NCI-H2227 (cell line): ENCODE results near the gene MED13L.
"Not testable (repeated sequence)": the region's sequence is repeated elsewhere in the genome, so short reads cannot be mapped to it uniquely, and the experiment has no call there.

ENCODE experiments used
- DNase-seq: peaks from one replicate; lab custom pipeline; 2025; ENCODE audit not compliant: unreplicated experiment; lab: John Stamatoyannopoulos, UW

MED13L gene

DNA sequence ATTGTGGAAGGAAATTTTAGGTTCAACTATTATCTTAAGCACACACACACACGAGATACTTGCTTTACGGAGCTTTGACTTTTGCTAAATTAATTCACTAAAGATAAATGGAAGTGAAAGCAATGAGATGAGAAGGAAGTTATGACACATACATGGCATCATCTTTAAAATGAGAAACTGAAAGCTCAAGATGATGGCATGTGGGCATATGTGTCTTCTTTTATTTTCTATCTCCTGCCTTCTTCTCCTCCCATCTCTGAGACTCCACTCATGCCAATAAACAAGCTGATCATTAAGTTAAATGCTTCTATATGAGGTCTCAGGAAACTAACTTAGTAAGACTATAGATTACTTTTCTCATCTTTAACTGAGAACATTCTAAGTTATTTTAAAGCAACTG, 216.7 kb downstream of the MED13L start:
- DNase-seq = no peak

DNA sequence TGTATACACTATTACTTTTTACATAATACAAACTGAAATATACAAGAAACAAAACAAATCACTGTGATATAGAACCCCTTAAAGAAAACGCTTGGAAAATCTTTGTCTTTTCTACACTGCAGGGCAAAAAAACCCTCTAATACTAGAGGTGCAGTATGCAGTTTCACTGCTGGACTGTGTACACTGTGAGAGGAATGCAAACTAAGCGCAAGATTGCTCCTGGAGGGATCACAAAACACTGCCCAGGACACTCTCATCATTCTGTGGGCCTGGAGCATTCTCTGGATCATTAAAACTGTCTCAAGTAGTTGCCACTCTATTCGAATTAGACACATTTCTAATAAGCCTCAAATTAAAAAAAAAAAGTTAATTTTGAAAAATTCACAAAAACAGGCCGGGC, 217.6 kb downstream of the MED13L start:
- no peak for DNase-seq

DNA sequence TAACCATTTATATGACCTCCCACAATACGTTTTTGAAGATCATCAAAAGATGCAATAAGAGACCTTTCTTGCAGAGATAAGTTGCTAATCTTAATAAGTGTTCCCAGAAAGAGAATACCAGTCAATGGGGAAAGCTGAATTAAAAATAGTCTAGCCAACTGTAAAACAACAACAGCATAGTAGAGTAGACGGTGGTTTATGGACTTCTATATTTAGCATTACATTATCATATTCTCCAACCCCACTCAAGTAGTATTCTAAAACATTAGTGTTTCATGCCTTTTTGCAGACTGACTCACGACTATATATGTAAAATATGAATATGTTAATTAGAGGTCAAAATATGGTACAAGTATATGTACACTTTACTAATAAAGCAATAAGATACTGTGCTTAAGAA, 218.9 kb downstream of the MED13L start:
- no peak for DNase-seq

DNA sequence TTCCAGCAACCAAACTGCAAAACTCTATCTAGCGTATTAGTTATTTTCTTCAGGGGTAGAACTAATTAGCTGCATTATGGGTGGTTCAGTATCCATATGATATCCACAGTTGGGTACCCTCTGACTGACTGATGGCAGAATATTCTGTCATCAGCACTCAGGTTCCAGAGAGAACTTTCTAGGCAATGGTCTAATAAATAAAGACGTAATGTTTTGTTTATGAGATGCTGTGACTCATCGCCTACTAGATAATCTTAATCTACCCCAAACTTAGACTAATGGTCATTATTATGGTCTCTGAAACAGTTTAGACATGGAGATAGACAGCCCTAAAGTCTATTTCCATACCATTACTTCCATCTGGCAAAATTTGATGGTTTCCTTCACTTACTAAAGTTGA, 220.1 kb downstream of the MED13L start:
- DNase-seq = no peak

DNA sequence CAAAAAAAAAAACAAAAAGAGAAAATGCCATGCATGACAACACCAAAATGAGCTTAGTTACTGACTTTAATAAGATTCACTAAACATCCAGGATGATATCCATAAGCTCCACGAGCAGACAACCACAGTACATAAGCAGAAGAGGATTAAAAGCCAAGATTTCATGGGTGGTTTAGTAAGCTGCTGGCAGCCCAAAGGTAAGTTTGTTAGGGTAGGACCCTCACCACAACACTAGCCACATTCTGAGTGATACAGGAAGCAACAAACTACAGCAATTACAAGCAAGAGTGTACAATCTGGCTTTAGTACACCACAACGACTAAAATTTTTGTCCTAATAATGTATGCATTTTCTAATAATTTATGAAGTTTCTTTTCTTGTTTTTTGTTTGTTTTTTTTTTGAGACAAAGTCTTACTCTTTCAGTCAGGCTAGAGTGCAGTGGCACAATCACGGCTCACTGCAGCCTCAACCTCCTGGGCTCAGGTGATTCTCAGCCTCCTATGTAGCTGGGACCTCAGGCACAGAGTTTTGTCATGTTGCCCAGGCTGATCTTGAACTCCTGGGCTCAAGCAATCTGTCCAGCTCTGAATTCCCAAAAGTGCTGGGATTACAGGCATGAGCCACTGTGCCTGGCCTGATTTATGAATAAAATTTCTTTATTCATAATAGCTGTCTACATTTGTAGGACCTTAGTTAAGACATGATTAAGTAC, 221.4 kb downstream of the MED13L start:
- DNase-seq = no peak

DNA sequence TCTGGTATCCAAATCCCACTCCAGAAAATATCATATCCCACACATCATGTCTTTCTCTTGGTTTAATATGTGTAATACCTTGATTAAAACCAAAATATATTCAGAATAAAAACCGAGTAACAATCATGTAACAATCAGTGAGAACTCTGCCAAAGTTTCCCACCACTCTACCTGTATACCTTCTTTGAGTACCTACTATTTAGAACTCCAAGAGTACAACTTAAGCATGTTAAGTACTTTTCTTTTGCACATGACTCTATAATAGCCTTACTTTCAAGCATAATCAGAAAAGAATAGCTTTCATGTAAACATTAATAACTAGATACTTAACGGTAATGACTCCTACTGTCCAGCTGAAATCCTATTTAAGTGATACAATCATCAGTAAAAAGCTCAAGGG, 223.2 kb downstream of the MED13L start:
- DNase-seq = no peak

DNA sequence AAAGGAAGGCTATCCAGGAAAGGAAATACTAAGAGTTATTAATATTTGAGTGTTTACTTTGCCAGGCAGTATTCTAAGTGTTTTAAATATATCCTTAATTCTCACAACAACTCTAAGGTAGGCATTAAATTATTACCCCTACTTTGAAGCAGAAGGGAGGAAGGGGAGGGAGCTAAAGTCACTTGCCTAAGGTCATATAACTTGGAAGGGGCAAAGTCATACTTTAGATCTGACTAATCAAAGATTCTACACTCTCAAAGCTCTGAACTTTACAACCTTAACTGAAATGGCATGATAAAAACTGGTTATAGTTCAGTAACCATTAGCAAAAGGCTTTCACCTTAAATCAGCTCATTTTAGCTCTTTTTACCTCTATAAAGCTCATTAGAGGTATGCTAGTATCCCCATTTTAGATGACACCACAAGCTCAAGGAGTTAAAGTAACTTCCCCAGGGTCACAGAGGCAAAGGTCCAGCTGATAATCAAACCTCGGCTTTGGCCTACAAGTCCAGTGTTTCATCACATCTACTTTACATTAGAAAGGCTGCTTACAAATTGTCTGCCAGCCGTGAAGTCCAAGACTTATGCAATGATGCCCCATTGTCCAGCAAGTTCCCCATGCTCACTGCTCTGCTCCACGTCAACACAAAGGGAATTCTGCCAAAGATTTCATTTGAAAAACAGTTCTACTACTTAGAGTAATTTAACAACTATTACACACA, 223.9 kb downstream of the MED13L start:
- no peak for DNase-seq

DNA sequence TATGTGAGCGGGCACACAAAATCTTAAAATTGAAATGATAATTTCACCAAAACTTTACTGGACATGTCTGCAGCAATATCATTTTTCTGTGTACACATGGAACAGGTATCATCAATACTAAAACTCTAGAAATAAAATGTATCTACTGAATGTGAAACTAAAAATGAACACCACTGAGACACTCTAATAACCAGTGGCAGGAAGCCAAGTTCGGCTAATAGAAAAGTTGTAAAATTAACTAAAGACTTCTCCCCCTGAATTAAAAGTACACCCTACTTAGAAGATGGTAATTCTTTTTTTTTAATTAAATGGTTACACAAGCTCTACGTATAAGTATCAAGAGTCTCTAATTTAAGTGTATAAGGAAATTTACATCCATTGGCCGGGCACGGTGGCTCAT, 227.2 kb downstream of the MED13L start:
- DNase-seq = no peak

DNA sequence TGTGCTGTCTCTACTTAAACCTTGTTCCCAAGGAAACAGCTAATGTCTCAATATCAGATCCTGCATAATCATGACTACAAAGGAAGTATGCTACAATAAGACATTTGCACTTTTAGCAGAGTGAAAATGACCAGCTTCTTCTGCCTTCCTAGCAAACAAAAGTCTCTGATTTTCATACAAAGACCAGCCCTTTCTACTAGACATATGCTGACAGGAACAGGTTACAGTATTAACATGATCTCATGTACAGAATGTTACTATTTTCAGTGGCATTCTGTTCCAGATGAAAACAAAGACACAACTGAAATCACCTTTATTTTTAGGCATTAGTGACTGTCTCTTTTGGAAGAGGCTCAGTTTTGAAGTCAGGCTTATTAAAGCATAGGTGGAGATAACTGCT, 228.6 kb downstream of the MED13L start:
- no peak for DNase-seq

DNA sequence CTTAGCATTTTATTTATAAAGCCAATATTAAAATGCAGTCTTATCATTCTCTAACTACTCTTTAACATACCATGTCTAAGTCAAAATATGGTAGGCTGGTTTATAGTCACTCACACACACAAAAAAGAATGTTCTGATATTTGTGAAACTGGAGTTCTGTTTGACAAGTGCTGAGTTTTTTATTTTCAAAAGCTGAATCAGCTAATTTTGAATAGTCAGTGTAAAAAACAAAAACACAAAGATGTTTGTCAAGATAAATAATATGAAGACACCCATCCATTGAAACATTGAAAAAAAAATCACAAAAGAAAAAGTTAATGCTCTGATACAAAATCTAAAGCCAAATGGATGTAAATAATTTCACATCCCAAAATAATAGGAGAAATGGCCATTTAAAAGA, 231.5 kb downstream of the MED13L start:
- no peak for DNase-seq

DNA sequence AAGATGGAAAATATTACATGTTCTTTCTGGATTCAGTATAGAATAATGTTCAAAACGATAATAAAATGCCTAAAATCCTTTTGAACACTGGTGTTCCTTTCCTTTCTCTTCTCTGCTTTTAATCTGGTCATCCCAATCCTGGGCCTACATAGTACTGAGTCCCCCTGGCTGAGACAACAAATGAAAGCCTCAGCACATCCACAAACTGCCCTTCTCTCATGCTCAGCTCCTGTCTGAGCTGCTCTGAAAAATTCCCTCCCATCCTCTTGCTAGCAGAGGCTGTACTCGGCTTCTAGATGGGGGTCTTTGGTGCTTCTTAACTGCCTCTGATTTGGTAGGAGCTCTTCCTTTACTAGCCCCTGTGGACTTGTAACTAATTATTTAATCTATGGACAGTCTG, 232.3 kb downstream of the MED13L start:
- DNase-seq = no peak

DNA sequence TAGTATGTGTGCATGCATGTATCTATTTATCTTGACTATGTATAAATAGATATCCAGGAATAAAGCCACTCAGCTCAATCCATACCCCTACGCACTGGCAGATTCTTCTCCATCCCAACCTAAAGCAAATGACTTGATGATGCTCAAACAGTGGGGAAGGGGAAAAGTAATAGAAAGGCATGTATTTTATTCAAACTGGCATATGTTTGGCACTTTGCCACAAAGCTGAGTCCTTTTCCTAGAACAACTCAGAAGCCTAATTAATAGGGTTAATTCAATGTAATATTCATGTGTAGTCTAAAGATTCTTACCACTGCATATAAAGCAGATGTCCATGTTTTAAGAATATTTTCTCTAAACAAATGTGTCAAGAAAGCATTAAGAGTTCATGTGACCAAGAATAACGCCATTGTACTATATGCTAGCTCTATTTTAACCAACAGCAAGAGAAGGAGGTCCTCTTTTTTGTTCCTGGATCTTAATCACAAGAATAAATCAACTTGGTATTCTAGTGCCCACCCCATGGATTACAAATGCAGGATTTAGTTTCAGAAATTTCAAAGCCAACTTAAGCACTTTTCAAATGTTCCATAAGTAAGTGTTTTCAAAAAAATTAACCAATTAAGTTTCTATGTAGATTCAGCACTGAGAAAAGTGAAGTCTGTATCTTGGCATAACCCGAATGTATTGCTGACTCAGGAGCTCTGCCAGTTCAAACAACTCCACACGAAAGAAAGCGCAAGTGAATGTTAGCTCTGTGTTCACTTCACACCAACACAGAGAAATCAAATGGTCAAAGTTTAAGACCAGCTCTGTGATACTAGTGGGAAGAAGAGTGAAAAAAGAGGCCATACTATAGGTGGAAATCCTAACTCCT, 233.6 kb downstream of the MED13L start:
- no peak for DNase-seq

DNA sequence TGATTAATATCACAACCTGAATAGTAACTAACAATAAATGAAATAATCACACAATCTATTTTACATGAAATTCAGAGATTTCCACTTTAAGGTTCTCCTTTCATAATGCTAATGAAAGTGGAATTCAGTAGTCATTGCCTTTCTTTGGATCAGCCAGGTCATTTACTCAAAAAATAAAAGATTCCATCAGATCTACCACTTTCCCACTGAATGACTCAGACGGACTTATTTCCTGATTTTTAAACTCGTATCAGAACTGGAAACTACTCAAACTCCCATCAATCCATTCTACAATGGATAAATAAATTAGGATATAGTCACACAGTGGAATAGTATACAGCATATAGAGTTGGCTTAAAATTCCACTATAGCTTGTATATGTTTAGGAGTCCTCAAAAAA, 237.1 kb downstream of the MED13L start:
- DNase-seq = no peak

DNA sequence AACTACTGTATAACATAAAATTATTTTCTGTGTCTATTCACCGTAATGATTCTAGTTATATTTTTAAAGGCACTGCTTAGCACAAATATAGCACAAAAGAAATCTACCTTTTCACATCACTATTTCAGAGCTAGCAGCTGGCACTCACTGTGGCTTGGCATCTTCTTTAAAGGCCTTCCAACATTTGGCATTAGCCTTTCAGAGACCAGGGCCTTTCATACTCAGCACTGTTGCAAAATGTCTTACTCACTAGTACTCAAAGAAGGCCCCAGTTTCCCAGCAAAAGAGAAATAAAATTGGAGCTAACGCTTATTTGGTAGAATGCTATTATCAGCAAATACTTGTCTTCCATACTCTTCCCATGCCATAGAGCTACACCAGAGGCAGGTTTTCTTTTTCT, 238.4 kb downstream of the MED13L start:
- DNase-seq = no peak

DNA sequence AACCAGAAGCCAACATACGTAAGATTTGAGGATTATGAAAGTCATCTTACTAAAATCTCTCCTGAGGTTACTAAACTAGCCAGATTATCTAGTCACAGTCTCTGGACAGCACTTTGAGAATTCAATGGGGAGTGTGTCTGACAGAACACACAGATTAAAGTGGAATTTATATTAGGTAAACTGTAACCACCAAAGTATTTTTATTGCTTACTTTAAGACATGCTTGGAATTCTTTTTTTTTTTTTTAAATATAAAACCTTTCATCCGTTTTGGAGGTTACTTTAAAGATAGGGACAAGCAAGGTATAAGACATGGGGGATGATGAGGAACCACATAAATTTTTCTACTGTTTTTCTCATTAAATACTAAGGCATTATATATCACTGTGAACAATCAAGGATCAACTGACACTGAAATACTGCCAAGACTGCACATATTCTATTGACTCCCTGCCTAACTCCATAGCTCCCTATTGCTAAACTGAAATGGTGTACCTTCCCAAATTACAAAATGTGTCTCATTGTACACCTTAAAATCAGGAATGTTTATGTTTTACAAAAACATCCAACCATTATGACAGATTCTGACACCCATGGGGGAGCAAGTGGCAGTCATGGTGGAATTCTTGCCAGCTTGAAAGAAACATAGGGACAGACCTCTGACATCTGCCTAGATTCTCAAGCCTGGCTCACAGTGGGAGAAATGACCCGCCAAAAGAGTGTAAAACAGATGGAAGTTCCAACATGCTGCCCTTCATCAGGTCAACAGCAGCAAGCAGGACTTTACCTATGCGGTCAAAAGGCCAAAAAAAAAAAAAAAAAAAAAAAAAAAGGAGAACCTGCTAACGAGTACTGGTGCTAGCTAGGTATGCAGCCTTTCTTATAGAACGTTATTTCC, 239.3 kb downstream of the MED13L start:
- DNase-seq = no peak

DNA sequence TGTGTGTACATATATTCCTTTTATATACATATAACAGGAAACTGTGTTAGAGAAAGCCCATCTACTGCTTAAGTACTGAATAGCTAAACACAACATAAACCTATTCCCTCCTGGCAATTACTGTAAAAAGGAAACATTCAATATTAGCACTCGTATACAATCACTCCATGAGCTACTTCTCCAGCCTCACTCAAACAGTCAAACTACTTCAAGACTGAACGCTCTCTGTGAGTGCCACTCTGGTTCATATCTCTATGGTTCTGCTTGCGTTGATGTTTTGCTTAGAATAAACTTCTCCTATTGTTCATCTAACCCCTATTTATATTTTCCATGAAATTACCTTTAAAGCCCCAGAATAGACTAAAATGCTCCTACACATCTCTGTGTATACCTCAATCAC, 243.7 kb downstream of the MED13L start:
- DNase-seq = no peak

DNA sequence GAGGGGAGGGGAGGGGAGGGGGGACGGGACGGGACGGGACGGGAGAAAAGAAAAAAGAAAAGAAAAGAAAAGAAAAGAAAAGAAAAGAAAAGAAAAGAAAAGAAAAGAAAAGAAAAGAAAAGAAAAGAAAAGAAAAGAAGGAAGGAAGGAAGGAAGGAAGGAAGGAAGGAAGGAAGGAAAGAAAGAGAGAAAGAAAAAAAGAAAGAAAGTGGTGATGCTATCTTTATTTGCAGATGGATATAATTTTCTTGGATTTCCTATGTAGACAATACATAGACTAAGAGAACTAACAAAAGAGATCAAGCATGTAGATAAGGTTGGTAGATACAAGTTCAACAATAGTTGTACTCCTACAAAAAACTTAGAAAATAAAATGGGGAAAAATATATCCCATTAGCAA, 245.9 kb downstream of the MED13L start:
- DNase-seq = not testable (repeated sequence)

DNA sequence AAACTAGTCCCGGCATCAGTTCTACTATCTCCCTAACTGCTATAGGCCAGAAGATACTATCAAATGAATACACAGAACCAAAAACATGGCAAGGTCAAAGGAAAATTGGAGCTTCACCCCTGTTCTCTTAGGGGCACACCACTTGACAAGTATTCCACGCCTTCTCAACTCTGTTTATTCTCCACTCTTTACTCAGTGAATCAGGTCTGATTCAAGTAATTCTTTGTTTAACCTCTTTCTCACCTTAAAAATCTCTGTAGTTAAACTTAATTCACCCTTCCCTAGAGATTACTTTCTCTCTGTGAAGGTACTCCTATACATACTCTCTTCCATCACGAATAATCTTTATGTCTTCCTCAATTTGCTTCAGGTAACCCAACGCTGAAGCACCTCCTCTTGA, 248.9 kb downstream of the MED13L start:
- no peak for DNase-seq

DNA sequence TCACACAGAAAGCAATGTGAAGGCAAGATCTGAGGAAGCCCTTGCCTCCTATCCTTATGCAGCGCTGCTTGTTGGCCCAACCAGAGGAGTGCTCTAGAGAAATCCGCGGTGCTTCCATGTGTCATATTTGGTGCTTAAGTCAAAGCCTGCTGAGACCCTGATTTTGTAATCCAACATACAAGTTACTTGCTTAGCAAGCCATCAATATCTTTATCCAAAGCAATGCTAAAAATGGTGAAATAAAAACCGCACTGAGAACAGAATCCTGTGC, 250.0 kb downstream of the MED13L start:
- no peak for DNase-seq

DNA sequence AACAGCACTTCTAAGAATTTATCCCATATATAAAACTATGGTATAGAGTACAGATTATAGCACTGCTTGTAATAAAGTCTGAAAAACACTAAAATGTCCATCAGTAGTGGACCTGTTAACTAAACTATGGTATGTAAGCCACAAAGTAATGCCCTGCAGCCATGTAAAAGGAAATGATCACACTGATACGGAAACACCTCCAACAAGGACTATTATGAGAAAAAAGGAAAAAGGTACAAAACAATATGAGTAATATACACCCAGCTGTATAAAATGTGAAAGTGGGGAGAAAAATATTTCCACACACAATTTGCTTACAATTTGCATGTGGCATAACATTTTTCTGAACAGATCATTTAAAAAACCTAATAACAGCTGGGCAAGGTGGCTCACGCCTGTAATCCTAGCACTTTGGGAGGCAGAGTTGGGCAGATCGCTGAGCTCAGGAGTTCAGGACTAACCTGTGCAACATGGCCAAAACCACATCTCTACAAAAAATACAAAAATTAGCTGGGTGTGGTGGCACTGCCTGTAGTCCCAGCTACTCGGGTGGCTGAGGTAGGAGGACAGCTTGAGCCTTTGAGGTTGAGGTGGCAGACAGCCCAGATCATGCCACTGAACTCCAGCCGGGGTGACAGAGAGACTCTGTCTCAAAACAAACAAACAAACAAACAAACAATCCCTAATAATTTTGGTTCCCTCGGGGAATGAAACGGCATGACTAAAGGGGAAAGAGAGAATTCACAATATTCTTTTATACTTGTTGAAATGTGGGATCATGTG, 250.5 kb downstream of the MED13L start:
- no peak for DNase-seq
